Bronchial epithelial cell (primary cell): ENCODE data around the gene TAF11. TPM values are rescaled to one million over a fixed set of nuclear protein-coding genes. Genes with fewer than 3 reads are reported as not detected.

ENCODE experiments used
- DNase-seq: peaks from one replicate; pipeline ENCODE4 v3.0.0-alpha.2; 2010; ENCODE audit warnings: low read depth
- FAIRE-seq: peaks from 2 replicates; lab custom pipeline; 2011; peaks lifted over from hg19 to GRCh38; lab: Jason Lieb, UNC
- H3K27me3 ChIP-seq: 2 replicates; pipeline ENCODE4 v1.5.1; 2011; ENCODE audit warnings: low read length; ENCODE audit not compliant: control insufficient read depth, insufficient read depth
- H3K36me3 ChIP-seq: 2 replicates; pipeline ENCODE4 v1.5.1; 2011; ENCODE audit warnings: low read length; ENCODE audit not compliant: control insufficient read depth, insufficient read depth
- H3K4me3 ChIP-seq: 2 replicates; pipeline ENCODE4 v1.5.1; 2011; ENCODE audit warnings: mild to moderate bottlenecking, low read depth, low read length, control low read depth
- total RNA-seq: library from RNA; depleted of rRNA; stranded (reverse); fragments of >200 nt; gene quantifications from 2 replicates; pipeline ENCODE4 v1.2.1, GENCODE V29; 2014
- TF ChIP-seq, protein P1 (sequence below): IDR thresholded peaks from 2 replicates; pipeline ENCODE4 v1.5.1; 2011; ENCODE audit warnings: mild to moderate bottlenecking, moderate library complexity, low read length, control low read depth, inconsistent platforms; ENCODE audit not compliant: insufficient read depth, severe bottlenecking

Gene TAF11
- total RNA-seq, 1 donor from 2014 or later = 30.5 TPM

DNA sequence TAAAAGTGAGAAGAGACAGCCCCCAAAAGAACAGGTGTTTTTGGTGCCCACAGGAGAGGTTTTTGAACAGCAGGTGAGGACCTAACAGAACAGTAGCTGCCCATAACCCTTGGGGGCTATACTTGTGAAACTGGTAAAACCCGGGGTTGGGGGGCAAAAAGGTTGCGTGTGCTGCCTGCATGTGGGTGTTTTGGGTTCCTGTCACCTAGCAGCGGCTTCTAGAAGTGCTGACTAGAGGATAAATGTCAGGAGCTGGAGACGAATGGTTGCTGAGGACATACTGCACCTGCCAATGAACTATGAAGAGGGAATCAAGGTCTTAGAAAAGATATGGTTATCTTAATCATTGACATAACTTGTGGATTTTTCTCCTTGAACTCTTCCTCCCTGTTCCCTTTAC, 16.0 kb downstream of the TAF11 start:
- H3K36me3 ChIP-seq = peaks cover 10% of the 10 kb centered on the region
- no peaks in the 10 kb centered on the region for H3K27me3 ChIP-seq
- H3K4me3 ChIP-seq = no peak overlapping the region
- DNase-seq = no peak
- FAIRE-seq = no peak
- TF ChIP-seq, protein P1, sequence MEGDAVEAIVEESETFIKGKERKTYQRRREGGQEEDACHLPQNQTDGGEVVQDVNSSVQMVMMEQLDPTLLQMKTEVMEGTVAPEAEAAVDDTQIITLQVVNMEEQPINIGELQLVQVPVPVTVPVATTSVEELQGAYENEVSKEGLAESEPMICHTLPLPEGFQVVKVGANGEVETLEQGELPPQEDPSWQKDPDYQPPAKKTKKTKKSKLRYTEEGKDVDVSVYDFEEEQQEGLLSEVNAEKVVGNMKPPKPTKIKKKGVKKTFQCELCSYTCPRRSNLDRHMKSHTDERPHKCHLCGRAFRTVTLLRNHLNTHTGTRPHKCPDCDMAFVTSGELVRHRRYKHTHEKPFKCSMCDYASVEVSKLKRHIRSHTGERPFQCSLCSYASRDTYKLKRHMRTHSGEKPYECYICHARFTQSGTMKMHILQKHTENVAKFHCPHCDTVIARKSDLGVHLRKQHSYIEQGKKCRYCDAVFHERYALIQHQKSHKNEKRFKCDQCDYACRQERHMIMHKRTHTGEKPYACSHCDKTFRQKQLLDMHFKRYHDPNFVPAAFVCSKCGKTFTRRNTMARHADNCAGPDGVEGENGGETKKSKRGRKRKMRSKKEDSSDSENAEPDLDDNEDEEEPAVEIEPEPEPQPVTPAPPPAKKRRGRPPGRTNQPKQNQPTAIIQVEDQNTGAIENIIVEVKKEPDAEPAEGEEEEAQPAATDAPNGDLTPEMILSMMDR = no peak

DNA sequence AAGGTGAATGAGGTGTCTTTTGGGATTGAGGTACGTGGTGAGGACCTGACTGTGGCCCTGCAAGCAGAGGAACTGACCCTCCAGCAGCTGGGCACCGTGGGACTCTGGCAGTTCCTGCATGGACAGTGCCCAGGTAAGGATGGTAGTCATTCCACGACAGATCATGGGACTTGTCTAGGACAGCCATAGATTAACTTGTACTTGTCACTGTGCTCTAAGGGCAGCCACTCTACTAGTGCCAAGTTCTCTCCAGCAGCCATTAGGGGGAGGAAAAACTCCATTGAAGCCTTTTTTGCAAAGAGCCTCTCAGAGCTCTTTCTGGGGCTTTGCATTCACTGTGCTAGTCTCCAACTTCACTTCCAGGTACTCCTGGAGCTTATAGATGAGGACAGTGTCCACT, 20.4 kb downstream of the TAF11 start:
- Histone ChIP-seq H3K36me3 (peaks cover 10% of the 10 kb centered on the region), H3K4me3 (no peak overlapping the region), H3K27me3 (no peaks in the 10 kb centered on the region)
- no peak for FAIRE-seq
- DNase-seq = no peak
- TF ChIP-seq, protein P1 = no peak

DNA sequence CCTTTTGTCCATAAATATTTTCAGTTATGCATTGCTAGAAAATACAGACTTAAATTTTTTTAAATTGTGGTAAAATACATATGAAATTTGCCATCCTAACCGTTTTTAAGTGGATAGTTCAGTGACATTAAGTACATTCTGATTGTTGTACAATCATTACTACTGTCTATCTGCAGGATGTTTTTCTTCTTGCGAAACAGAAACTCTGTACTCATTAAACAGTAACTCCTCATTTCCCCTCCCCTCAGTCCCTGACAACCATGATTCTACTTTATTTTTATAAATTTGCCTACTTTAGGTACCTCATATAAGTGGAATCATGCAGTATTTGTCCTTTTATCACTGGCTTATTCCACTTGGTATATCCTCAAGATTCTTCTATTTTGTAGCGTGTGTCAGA, 21.3 kb downstream of the TAF11 start:
- TF ChIP-seq, protein P1 = no peak
- Histone ChIP-seq H3K36me3 (peaks cover 6% of the 10 kb centered on the region), H3K4me3 (no peak overlapping the region), H3K27me3 (no peaks in the 10 kb centered on the region)
- DNase-seq (no peak), FAIRE-seq (no peak)

DNA sequence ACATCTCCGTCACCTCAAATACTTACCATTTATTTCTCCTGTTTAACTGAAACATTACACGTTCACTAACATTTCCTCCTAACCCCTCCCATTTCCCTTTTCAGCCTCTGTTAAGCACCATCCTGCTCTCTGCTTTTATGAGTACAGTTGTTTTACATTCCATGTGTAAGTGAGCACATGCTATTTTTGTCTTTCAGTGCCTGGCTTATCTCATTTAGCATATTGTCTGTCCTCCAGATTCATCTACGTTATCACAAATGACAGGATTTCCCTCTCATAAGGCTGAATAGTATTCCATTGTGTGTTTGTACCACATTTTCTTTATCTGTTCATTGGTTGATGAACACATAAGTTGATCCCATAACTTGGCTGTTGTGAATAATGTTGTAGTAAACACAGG, 22.7 kb downstream of the TAF11 start:
- TF ChIP-seq, protein P1 = no peak
- Histone ChIP-seq H3K4me3 (no peak overlapping the region), H3K27me3 (no peaks in the 10 kb centered on the region), H3K36me3 (peaks cover 7% of the 10 kb centered on the region)
- no peak for FAIRE-seq
- DNase-seq = no peak

DNA sequence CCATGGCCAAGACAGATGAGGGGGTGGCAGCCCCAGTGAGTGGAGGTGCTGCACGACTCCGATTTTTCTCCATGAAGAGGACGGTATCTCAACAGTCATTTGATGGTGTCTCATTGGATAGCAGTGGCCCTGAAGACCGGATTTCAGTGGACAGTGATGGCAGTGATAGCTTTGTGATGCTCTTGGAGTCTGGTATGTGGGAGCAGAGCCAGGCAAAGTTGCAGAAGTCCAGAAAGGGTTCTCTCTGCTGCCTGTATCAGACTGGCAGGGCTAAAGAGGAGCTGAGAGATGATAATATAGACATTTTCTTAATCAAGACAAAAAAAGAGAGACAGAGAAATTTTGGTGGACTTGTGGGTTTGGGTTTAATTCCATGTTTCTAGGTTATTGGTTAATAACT, 23.8 kb downstream of the TAF11 start:
- H3K27me3 ChIP-seq = no peaks in the 10 kb centered on the region
- DNase-seq (no peak), FAIRE-seq (no peak)
- TF ChIP-seq, protein P1 = no peak
- no peak overlapping the region for H3K4me3 ChIP-seq
- H3K36me3 ChIP-seq = peaks cover 10% of the 10 kb centered on the region

DNA sequence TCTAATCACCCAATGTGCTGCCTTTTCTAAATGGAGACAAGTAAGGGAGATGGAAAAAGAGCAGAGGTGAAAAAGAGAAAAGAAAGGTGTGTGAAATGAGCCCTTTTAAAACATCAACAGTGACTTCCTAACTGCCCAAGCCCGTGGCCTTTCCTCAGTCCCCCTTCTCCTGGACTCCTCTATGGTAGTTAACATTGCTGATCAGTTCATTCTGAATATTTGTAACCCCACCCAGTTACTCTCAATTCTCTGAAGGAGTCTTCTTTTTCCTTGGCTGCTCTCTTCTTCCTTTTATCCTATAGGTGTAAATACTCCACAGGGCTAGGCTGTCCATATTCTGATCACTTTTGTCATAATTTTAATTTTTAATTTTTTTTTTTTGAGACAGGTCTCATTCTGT, 27.1 kb downstream of the TAF11 start:
- H3K4me3 ChIP-seq = no peak overlapping the region
- H3K36me3 ChIP-seq = peaks cover 18% of the 10 kb centered on the region
- DNase-seq = no peak
- FAIRE-seq = no peak
- no peaks in the 10 kb centered on the region for H3K27me3 ChIP-seq
- TF ChIP-seq, protein P1 = no peak
